Fibroblast of the conjunctiva (primary cell): Measurements from ENCODE around the gene FBXL16.

Experiments
- DNase-seq: peaks from one replicate; pipeline ENCODE4 v3.0.0-alpha.2; 2010; ENCODE audit warnings: low read depth

The FBXL16 gene

GRCh38 chr16:722835-723633, 17.4 kb upstream of the FBXL16 start:
- no peak for DNase-seq

GRCh38 chr16:721765-722540, 16.4 kb upstream of the FBXL16 start:
- no peak for DNase-seq

GRCh38 chr16:720990-721764, 15.6 kb upstream of the FBXL16 start, which contains the start of gene ANTKMT:
Gene ANTKMT (plus strand): TSS chr16:721146. CDS start chr16:721275, 129 bp downstream.
- DNase-seq: peak; percentile 39

- peak; percentile 30 for DNase-seq
These were observed 14.9 kb upstream of the FBXL16 start for GRCh38 chr16:720447-720989.

- no peak for DNase-seq
These were observed 14.3 kb upstream of the FBXL16 start for GRCh38 chr16:719815-720446.

- no peak for DNase-seq
These were observed 13.3 kb upstream of the FBXL16 start for GRCh38 chr16:718922-719321.

- DNase-seq: no peak
These were observed 12.8 kb upstream of the FBXL16 start for GRCh38 chr16:718389-718788.

GRCh38 chr16:717450-718245, 12.0 kb upstream of the FBXL16 start:
- no peak for DNase-seq

GRCh38 chr16:716768-717325, 11.2 kb upstream of the FBXL16 start:
- DNase-seq: no peak

GRCh38 chr16:716200-716568, 10.6 kb upstream of the FBXL16 start:
- DNase-seq: peak; percentile 48

- no peak for DNase-seq
These were observed 10.0 kb upstream of the FBXL16 start for GRCh38 chr16:715477-716199.

- peak; percentile 48 for DNase-seq
These were observed 9.2 kb upstream of the FBXL16 start, which contains the start of gene METRN for GRCh38 chr16:714558-715476. Gene METRN (plus strand): TSS chr16:715118. CDS start chr16:715290, 172 bp downstream.

- DNase-seq: no peak
These were observed 8.5 kb upstream of the FBXL16 start for GRCh38 chr16:714079-714478.

- DNase-seq: peak; percentile 73
These were observed 7.2 kb upstream of the FBXL16 start for GRCh38 chr16:712740-713250.

- peak; percentile 32 for DNase-seq
These were observed 6.1 kb upstream of the FBXL16 start for GRCh38 chr16:711548-712320.

GRCh38 chr16:711084-711483, 5.5 kb upstream of the FBXL16 start:
- no peak for DNase-seq

GRCh38 chr16:710500-711075, 5.0 kb upstream of the FBXL16 start:
- DNase-seq: no peak
